NCI-H345 treated with DMSO at 0.1 percent for 48 hours (cell line): Measurements from ENCODE around the gene GEN1.

Source experiments
- DNase-seq: peaks from one replicate; lab custom pipeline; 2025; ENCODE audit not compliant: unreplicated experiment; lab: John Stamatoyannopoulos, UW

Gene GEN1

GRCh38 chr2:17793296-17793695 lies 39.4 kb downstream of the GEN1 start:
- no peak for DNase-seq

- no peak for DNase-seq
These were observed 39.9 kb downstream of the GEN1 start for GRCh38 chr2:17793803-17794354.

GRCh38 chr2:17795309-17795708 lies 41.4 kb downstream of the GEN1 start:
- DNase-seq, result no peak

DNA sequence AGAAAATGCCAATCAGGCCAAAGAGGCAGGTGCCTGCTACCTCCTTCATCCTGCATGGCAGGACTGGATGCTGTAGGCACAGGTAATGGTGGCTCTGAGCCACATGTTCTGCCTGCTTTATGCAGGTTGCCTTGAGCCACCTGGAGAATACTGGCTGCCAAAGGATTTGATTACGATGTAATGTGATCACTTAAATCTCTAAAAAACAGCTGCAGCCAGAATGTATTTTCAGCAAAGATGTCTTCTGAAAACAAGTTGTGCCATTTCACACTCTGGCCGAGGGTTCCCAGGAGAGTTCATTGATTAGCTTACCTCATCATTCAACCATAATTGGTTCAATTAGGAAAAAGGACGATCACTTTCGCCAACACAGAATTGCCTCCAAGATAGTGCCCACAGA lies 44.4 kb downstream of the GEN1 start:
- DNase-seq, result no peak

- DNase-seq, result no peak
These were observed 45.6 kb downstream of the GEN1 start for GRCh38 chr2:17799301-17800120.

DNA sequence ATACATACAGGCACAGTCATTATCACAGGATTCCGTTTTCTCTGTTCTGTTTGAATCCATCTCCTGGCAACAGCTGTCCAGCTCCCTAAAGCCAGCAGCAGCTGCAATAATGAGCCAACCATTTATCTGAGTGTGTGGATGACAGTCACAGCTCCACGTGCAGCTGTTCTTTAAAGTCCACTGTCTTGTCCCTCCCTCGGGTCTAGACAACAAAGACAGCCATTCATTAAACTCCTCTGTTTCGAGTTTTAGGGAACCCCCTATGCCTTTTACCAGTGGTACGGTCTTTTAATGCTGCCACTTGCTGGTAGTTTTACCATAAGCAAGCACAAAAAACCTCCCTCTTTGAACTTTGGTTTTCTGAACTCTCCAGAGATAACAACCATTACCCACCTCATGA lies 46.3 kb downstream of the GEN1 start:
- DNase-seq, result peak; percentile 4

DNA sequence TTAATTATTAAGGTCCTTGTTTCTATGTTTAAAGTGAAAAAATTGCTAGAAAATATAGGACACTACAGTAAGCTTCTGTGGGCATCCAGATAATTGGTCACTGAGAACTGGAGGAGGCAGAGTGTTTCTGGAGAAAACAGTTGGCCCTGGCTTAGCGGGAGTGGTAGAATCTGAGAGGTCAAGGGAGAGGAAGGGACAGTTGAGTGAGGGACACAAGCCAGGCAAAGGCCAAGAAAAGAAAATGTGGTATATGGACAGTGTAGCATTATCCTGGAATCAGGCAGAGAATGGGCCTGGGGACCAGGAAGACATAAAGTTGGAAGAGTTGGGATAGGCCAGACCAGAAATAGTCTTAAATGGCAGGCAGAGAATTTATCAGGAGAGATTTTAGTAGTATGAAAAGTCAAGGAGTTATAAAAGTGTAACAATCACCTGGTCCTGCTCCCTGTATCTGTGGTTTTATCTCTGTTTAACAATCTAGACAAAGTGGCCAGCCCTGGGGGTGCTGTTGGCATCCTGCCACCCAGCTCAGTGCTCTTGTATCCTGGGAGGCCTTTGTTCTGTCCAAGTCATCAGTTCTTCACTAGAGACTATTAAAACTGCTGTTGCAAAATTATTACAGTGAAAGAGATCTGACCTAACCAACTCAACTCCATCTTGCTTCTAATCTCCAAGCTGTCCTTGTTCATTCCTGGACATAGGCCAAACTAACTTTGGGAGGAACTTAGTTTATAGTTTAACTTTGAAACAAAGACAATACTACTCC lies 46.9 kb downstream of the GEN1 start:
- DNase-seq, result peak; percentile 86

- no peak for DNase-seq
These were observed 49.6 kb downstream of the GEN1 start for GRCh38 chr2:17803497-17803896.

- no peak for DNase-seq
These were observed 50.4 kb downstream of the GEN1 start for GRCh38 chr2:17804358-17804757.

GRCh38 chr2:17805166-17805565 lies 51.2 kb downstream of the GEN1 start:
- DNase-seq, result no peak

DNA sequence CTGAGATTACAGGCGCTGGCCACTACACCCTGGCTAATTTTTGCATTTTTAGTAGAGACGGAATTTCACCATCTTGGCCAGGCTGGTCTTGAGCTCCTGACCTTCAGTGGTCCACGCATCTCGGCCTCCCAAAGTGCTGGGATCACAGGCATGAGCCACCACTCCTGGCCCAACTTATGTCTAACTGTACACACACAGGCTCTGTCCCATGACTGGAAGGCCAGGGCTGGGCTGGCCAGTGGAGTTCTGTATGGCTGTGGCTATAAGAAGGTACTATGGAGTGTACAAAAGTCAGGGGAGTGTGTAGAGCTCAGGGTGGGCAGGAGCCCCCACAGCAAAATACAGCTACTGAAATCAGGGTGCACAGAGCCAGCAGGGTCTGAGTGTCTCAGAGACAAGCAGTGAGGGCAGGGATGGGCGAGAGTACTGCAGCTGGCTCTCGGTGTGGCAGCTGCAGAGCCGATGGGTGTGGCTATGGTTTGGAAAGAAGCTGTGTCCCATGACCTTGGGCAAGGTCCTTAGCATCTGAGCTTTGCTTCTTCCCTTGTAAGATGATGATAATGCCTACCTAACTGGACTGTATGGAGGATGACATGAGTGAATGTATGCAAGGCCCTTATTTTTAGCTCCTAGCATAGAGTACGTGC lies 51.9 kb downstream of the GEN1 start:
- DNase-seq, result no peak

DNA sequence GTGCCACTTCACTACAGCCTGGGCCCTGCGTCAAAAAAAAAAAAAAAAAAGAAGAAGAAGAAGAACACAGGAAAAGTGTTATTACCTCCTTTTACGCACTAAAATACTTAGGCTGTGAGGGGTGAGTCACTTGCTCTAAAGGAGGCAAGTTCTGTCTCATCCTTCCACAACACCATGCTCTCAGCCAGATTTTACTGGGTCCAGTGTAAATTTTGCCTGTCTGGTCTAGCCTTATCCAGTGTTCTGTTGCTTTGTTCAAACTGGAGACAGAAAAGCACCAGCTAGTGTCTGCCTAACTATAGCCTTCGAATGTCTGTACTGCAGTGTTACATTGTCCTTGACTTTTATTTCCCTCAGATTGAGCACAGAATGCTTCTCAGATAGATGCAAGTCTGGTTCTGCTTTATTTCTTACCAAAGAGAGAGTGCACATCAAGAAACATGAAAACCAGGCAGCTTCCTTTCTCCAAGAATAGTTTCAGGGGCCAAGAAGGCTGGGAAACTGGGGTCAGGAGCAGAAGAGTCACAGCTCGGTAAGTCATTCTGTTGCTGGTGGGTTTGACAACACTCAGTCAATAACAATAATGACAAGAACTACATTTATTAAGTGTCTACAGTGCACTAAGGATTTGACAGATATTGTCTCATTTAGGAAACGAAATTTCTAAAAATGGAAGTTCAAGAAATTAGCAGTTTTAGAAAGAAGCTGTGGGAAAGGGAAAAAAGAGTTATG lies 59.2 kb downstream of the GEN1 start:
- DNase-seq, result no peak

GRCh38 chr2:17813742-17814473 lies 60.0 kb downstream of the GEN1 start:
- no peak for DNase-seq

GRCh38 chr2:17814601-17815000 lies 60.7 kb downstream of the GEN1 start:
- DNase-seq, result no peak

DNA sequence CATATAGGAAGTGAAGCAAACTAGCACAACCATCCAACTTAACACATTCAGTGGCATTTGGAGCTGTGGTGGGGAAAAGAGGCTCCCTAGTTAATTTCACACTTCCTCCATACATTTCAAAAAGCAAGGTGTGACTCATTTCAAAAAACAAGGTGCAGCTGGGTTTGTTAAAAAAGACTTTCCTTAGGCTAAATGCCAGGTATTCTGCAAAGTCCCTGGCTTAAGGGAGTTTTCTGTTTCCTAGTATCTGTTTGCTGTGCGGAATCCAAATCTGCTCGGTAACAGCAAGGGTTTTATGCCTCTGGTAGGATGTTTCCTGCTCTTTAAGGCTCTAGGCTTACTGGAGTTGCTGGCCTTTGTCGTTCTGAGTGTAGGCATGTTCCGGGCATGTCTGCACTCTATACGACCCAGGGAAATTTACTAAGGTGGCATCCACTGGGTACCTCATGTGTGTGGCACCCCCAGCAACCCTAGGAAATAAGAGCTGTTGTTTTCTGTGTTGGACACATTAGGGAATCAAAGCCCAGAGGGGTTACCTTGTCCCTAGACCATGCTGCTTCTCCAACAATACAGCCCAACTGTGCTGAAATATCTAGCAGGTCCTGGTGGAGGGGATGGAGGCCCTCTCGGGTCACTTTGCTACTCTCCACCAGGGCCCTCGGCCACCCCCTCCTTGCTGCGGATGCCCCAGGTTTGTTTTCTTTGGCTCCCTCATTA lies 61.7 kb downstream of the GEN1 start:
- DNase-seq, result no peak

GRCh38 chr2:17816396-17817245 lies 62.7 kb downstream of the GEN1 start, which contains the start of gene MSGN1:
Gene MSGN1, plus strand, starts transcription at chr2:17816460. Its CDS starts 59 bp downstream, at chr2:17816519.
- no peak for DNase-seq

GRCh38 chr2:17818235-17818815 lies 64.4 kb downstream of the GEN1 start:
- DNase-seq, result no peak

DNA sequence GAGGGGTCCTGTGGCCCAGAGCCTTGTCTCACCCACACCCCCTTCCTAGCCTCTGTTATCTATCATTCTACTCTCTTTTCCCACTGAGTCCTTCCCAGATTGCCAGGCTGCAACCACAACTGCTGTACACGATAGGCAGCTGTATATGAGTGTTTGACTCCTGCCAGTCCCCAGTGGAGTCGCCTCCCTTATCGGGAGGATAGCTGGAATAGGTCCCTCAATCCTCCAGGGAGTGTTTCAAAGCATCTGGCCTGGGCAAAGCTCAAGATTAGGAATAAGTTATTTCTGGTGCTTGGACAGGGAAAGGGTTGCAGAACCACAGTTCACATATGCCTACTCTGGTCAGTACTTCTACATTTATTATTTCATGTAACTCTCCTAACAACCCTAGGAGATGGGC lies 67.1 kb downstream of the GEN1 start:
- DNase-seq, result no peak
